ENCODE data around the gene CERS6. TPM values are rescaled to one million over a fixed set of nuclear protein-coding genes. Genes with fewer than 3 reads are reported as not detected.

CERS6 gene
- total RNA-seq, 1 experiment from 2014 or later = 8.3 TPM

GRCh38 chr2:168460571-168460970 is 4.5 kb downstream of the CERS6 start:
- H3K4me2 ChIP-seq = no peak overlapping the region
- peaks cover 31% of the 10 kb centered on the region for H3K79me2 ChIP-seq (ENCODE audit: low read depth)
- TF ChIP-seq CTCF (conservative IDR thresholded peaks at IDR 0.05) (no peak), EZH2 (IDR thresholded peaks at IDR 0.05; ENCODE audit: low read depth) (no peak)
- H3F3A ChIP-seq (ENCODE audit: insufficient read depth, low read depth) = peaks cover 3% of the 10 kb centered on the region; the same call in 1 of the 2 replicates
- no peaks in the 10 kb centered on the region for H3K9me3 ChIP-seq (ENCODE audit: insufficient read depth, low read depth)
- no peak overlapping the region for H3K27ac ChIP-seq
- ChIA-PET CTCF (no interaction called here), POLR2A (ENCODE audit: unreplicated experiment) (no interaction called here)
- no TSS peak for BruUV-seq (replicated peaks)
- no peaks in the 10 kb centered on the region for H3K36me3 ChIP-seq (ENCODE audit: low read depth)
- peaks cover 12% of the 10 kb centered on the region for H3K4me1 ChIP-seq (replicated peaks; ENCODE audit: insufficient read depth)
- H4K20me1 ChIP-seq (ENCODE audit: insufficient read depth) = no peaks in the 10 kb centered on the region
- no peak for DNase-seq
- H3K9me2 ChIP-seq (ENCODE audit: insufficient read depth) = no peaks in the 10 kb centered on the region
- no peaks in the 10 kb centered on the region for H3K27me3 ChIP-seq (ENCODE audit: insufficient read depth, low read depth)
- H2AFZ ChIP-seq = no peak overlapping the region
- intact Hi-C loops (cut with micrococcal nuclease; ENCODE audit: unreplicated experiment) = no loop called here
- no peak overlapping the region for H3K4me3 ChIP-seq

- Histone ChIP-seq H3K9me3 (ENCODE audit: insufficient read depth, low read depth) (no peaks in the 10 kb centered on the region), H3K27ac (no peak overlapping the region), H2AFZ (no peak overlapping the region), H3K4me1 (replicated peaks; ENCODE audit: insufficient read depth) (peaks cover 19% of the 10 kb centered on the region), H3K4me3 (no peak overlapping the region), H3K4me2 (no peak overlapping the region), H3K79me2 (ENCODE audit: low read depth) (peaks cover 31% of the 10 kb centered on the region), H3K9me2 (ENCODE audit: insufficient read depth) (no peaks in the 10 kb centered on the region), H4K20me1 (ENCODE audit: insufficient read depth) (no peaks in the 10 kb centered on the region), H3K27me3 (ENCODE audit: insufficient read depth, low read depth) (no peaks in the 10 kb centered on the region), H3K36me3 (ENCODE audit: low read depth) (no peaks in the 10 kb centered on the region), H3F3A (ENCODE audit: insufficient read depth, low read depth) (peaks cover 3% of the 10 kb centered on the region; the same call in 1 of the 2 replicates)
- intact Hi-C loops (cut with micrococcal nuclease; ENCODE audit: unreplicated experiment) = no loop called here
- TF ChIP-seq CTCF (conservative IDR thresholded peaks at IDR 0.05) (no peak), EZH2 (IDR thresholded peaks at IDR 0.05; ENCODE audit: low read depth) (no peak)
- no TSS peak for BruUV-seq (replicated peaks)
- CTCF ChIA-PET = no interaction called here
- no peak for DNase-seq
- POLR2A ChIA-PET (ENCODE audit: unreplicated experiment) = no interaction called here
These were observed 5.3 kb downstream of the CERS6 start for GRCh38 chr2:168461178-168461941.

- Histone ChIP-seq H3K27me3 (ENCODE audit: insufficient read depth, low read depth) (no peaks in the 10 kb centered on the region), H3K4me2 (no peak overlapping the region), H3K36me3 (ENCODE audit: low read depth) (no peaks in the 10 kb centered on the region), H3K79me2 (ENCODE audit: low read depth) (peaks cover 30% of the 10 kb centered on the region), H2AFZ (no peak overlapping the region), H4K20me1 (ENCODE audit: insufficient read depth) (no peaks in the 10 kb centered on the region), H3K27ac (no peak overlapping the region), H3K4me3 (no peak overlapping the region), H3K9me2 (ENCODE audit: insufficient read depth) (no peaks in the 10 kb centered on the region), H3F3A (ENCODE audit: insufficient read depth, low read depth) (peaks cover 3% of the 10 kb centered on the region; the same call in 1 of the 2 replicates), H3K9me3 (ENCODE audit: insufficient read depth, low read depth) (no peaks in the 10 kb centered on the region), H3K4me1 (replicated peaks; ENCODE audit: insufficient read depth) (peaks cover 24% of the 10 kb centered on the region)
- no TSS peak for BruUV-seq (replicated peaks)
- ChIA-PET CTCF (no interaction called here), POLR2A (ENCODE audit: unreplicated experiment) (no interaction called here)
- no peak for DNase-seq
- intact Hi-C loops (cut with micrococcal nuclease; ENCODE audit: unreplicated experiment) = no loop called here
- TF ChIP-seq EZH2 (IDR thresholded peaks at IDR 0.05; ENCODE audit: low read depth) (no peak), CTCF (conservative IDR thresholded peaks at IDR 0.05) (no peak)
These were observed 5.9 kb downstream of the CERS6 start for GRCh38 chr2:168461942-168462331.
